IMR-90 (cell line): Measurements from ENCODE around the gene ZNF384. TPM values are rescaled to one million over a fixed set of nuclear protein-coding genes. Genes with fewer than 3 reads are reported as not detected.

Experiments
- ATAC-seq: fragments of 200-7000 bp; cut with Tn5 transposase; 2 replicates; pipeline ENCODE4 v1.9.1; 2020; ENCODE audit warnings: low read depth, mild to moderate bottlenecking, moderate library complexity
- BruUV-seq: library from RNA; stranded (reverse); fragments of 400-500 nt; replicated peaks from 2 replicates; lab custom pipeline; 2021; lab: Mats Ljungman, UMichigan
- CTCF ChIA-PET: fragments of 300-600 bp; formaldehyde crosslinking; extraction: SDS; loops from one replicate; lab custom pipeline; 2021; ENCODE audit warnings: antibody characterized with exemption; lab: Yijun Ruan, JAX
- POLR2A ChIA-PET: fragments of 300-600 bp; sonication (Branson Sonifier 250); formaldehyde crosslinking; loops from one replicate; lab custom pipeline; 2022; ENCODE audit warnings: antibody characterized with exemption; ENCODE audit not compliant: unreplicated experiment; lab: Charles Lee
- DNase-seq: peaks from one replicate; pipeline ENCODE4 v3.0.0; 2013
- H2AFZ ChIP-seq: replicated peaks from 2 replicates; pipeline ENCODE3; 2013; ENCODE audit warnings: low read length, mild to moderate bottlenecking; ENCODE audit not compliant: poor library complexity
- H2AK5ac ChIP-seq: 2 replicates; pipeline ENCODE4 v1.6.1; 2013; ENCODE audit warnings: low read depth, low read length, inconsistent platforms
- H2AK9ac ChIP-seq: replicated peaks from 2 replicates; pipeline ENCODE3; 2013; ENCODE audit warnings: mild to moderate bottlenecking, low read depth, low read length, moderate library complexity; ENCODE audit not compliant: poor library complexity
- H2BK120ac ChIP-seq: 2 replicates; pipeline ENCODE4 v1.6.1; 2013; ENCODE audit warnings: low read depth, low read length, inconsistent platforms
- H2BK15ac ChIP-seq: 3 replicates; pipeline ENCODE4 v1.6.1; 2013; ENCODE audit warnings: low read depth, low read length, inconsistent platforms
- H2BK20ac ChIP-seq: 2 replicates; pipeline ENCODE4 v1.6.1; 2013; ENCODE audit warnings: low read depth, mild to moderate bottlenecking, inconsistent platforms, low read length, moderate library complexity
- H2BK5ac ChIP-seq: 2 replicates; pipeline ENCODE4 v1.6.1; 2013; ENCODE audit warnings: mild to moderate bottlenecking, low read depth, low read length, inconsistent platforms; ENCODE audit not compliant: poor library complexity, severe bottlenecking
- H3K14ac ChIP-seq: replicated peaks from 2 replicates; pipeline ENCODE4 v1.6.1; 2013; ENCODE audit warnings: low read depth, low read length, inconsistent platforms
- H3K18ac ChIP-seq: 2 replicates; pipeline ENCODE4 v1.6.1; 2013; ENCODE audit warnings: low read depth, low read length, control low read depth
- H3K23ac ChIP-seq: 2 replicates; pipeline ENCODE4 v1.6.1; 2013; ENCODE audit warnings: low read depth, low read length, inconsistent platforms
- H3K27ac ChIP-seq: 2 replicates; pipeline ENCODE4 v1.5.1; 2013; ENCODE audit warnings: mild to moderate bottlenecking, control low read depth, low read length; ENCODE audit not compliant: insufficient read depth
- H3K27me3 ChIP-seq: 2 replicates; pipeline ENCODE4 v1.6.1; 2013; ENCODE audit warnings: low read length; ENCODE audit not compliant: control insufficient read depth, insufficient read depth
- H3K36me3 ChIP-seq: 2 replicates; pipeline ENCODE4 v1.6.1; 2013; ENCODE audit warnings: low read length, mixed read lengths; ENCODE audit not compliant: control insufficient read depth, insufficient read depth
- H3K4ac ChIP-seq: 2 replicates; pipeline ENCODE4 v1.6.1; 2013; ENCODE audit warnings: low read depth, low read length, inconsistent platforms
- H3K4me1 ChIP-seq: 2 replicates; pipeline ENCODE4 v1.6.1; 2013; ENCODE audit warnings: low read length, mixed read lengths; ENCODE audit not compliant: control insufficient read depth, insufficient read depth
- H3K4me2 ChIP-seq: 2 replicates; pipeline ENCODE4 v1.6.1; 2013; ENCODE audit warnings: low read depth, mild to moderate bottlenecking, control low read depth, low read length, moderate library complexity
- H3K4me3 ChIP-seq: 2 replicates; pipeline ENCODE4 v1.5.1; 2013; ENCODE audit warnings: low read depth, mild to moderate bottlenecking, control low read depth, low read length, moderate library complexity; ENCODE audit not compliant: insufficient read depth
- H3K56ac ChIP-seq: 2 replicates; pipeline ENCODE4 v1.6.1; 2013; ENCODE audit warnings: low read length, inconsistent platforms; ENCODE audit not compliant: insufficient read depth; ENCODE audit errors: extremely low read depth
- H3K79me1 ChIP-seq, 2 experiments: 2 replicates each; pipeline ENCODE4 v1.6.1; 2013; ENCODE audit warnings: low read length in 2 of 2, inconsistent platforms in 1 of 2, low read depth in 1 of 2
- H3K9ac ChIP-seq: 2 replicates; pipeline ENCODE4 v1.6.1; 2013; ENCODE audit warnings: low read depth, low read length, control low read depth
- H3K9me1 ChIP-seq: 2 replicates; pipeline ENCODE4 v1.6.1; 2013; ENCODE audit warnings: low read length, inconsistent platforms; ENCODE audit not compliant: insufficient read depth
- H3K9me3 ChIP-seq: 2 replicates; pipeline ENCODE4 v1.6.1; 2013; ENCODE audit warnings: low read length; ENCODE audit not compliant: control insufficient read depth, insufficient read depth
- H4K20me1 ChIP-seq: 2 replicates; pipeline ENCODE4 v1.6.1; 2013; ENCODE audit warnings: low read length, inconsistent platforms; ENCODE audit not compliant: insufficient read depth
- H4K5ac ChIP-seq: 2 replicates; pipeline ENCODE4 v1.6.1; 2013; ENCODE audit warnings: mild to moderate bottlenecking, low read depth, low read length, control low read depth
- H4K8ac ChIP-seq, 2 experiments: 2 replicates each; pipeline ENCODE4 v1.6.1; 2013; ENCODE audit warnings: low read depth in 2 of 2, low read length in 2 of 2, control low read depth in 1 of 2, inconsistent platforms in 1 of 2
- H4K91ac ChIP-seq: 2 replicates; pipeline ENCODE4 v1.6.1; 2013; ENCODE audit warnings: low read depth, low read length, inconsistent platforms; ENCODE audit not compliant: insufficient read depth
- BHLHE40 ChIP-seq: fragments of 150-350 bp; IDR thresholded peaks from 2 replicates; pipeline ENCODE4 v1.6.1; 2016; ENCODE audit warnings: mild to moderate bottlenecking, low read depth, low read length
- CEBPB ChIP-seq: IDR thresholded peaks from 2 replicates; pipeline ENCODE4 v1.6.1; 2012; ENCODE audit warnings: low read depth, low read length, improper control_type of control experiment
- CHD1 ChIP-seq: IDR thresholded peaks from 2 replicates; pipeline ENCODE4 v1.6.1; 2012; ENCODE audit warnings: low read depth, low read length, improper control_type of control experiment
- FOS ChIP-seq: fragments of 150-350 bp; IDR thresholded peaks from 2 replicates; pipeline ENCODE4 v1.6.1; 2016; ENCODE audit warnings: low read depth, low read length
- MAFK ChIP-seq: IDR thresholded peaks from 2 replicates; pipeline ENCODE4 v1.6.1; 2012; ENCODE audit warnings: low read depth, low read length, improper control_type of control experiment
- MAZ ChIP-seq: IDR thresholded peaks from 2 replicates; pipeline ENCODE4 v1.6.1; 2012; ENCODE audit warnings: low read depth, mild to moderate bottlenecking, low read length, improper control_type of control experiment, moderate library complexity, borderline replicate concordance
- MXI1 ChIP-seq: IDR thresholded peaks from 2 replicates; pipeline ENCODE4 v1.6.1; 2012; ENCODE audit warnings: low read depth, mild to moderate bottlenecking, low read length, moderate library complexity, borderline replicate concordance
- NFE2L2 ChIP-seq: fragments of 150-350 bp; IDR thresholded peaks from 2 replicates; pipeline ENCODE4 v1.6.1; 2016; ENCODE audit warnings: low read depth, mild to moderate bottlenecking, low read length
- POLR2A ChIP-seq: IDR thresholded peaks from 2 replicates; pipeline ENCODE4 v1.6.1; 2012; ENCODE audit warnings: mild to moderate bottlenecking, low read depth, low read length
- RAD21 ChIP-seq: IDR thresholded peaks from 2 replicates; pipeline ENCODE4 v1.6.1; 2012; ENCODE audit warnings: low read length, improper control_type of control experiment
- RCOR1 ChIP-seq: IDR thresholded peaks from 2 replicates; pipeline ENCODE4 v1.6.1; 2012; ENCODE audit warnings: mild to moderate bottlenecking, low read length, improper control_type of control experiment; ENCODE audit not compliant: insufficient replicate concordance
- RFX5 ChIP-seq: IDR thresholded peaks from 2 replicates; pipeline ENCODE4 v1.8.0; 2012; ENCODE audit warnings: low read depth, mild to moderate bottlenecking, low read length, moderate library complexity
- SMC3 ChIP-seq: fragments of 150-350 bp; IDR thresholded peaks from 2 replicates; pipeline ENCODE4 v1.6.1; 2016; ENCODE audit warnings: low read depth, mild to moderate bottlenecking, antibody characterized with exemption, low read length, moderate library complexity
- WGBS, 2 experiments: methylation state at CpG; one replicate each; pipeline versions ENCODE4 v1.1.5 to v1.1.7; 2013; ENCODE audit warnings: missing lambda C conversion rate in 2 of 2; ENCODE audit not compliant: insufficient read length in 1 of 2; ENCODE audit errors: extremely low coverage in 2 of 2; 5-methylcytosine and 5-hydroxymethylcytosine counted together
- dilution Hi-C: fragments of 300-500 bp; cut with HindIII; formaldehyde crosslinking; loops from one replicate; pipeline ENCODE4 v1.14.3; 2018; ENCODE audit warnings: low sequenced_read_pairs; ENCODE audit not compliant: unreplicated experiment
- in situ Hi-C: fragments of 300-500 bp; cut with MboI; formaldehyde crosslinking; loops from 3 replicates; pipeline ENCODE4 v1.14.3; 2019; ENCODE audit warnings: low sequenced_read_pairs, inconsistent platforms, mixed read lengths
- intact Hi-C: fragments of 100-400 bp; cut with micrococcal nuclease; formaldehyde crosslinking; loops from 2 replicates; pipeline ENCODE4 v1.10.0; 2022
- polyA plus RNA-seq, 3 experiments: library from polyadenylated mRNA; depleted of rRNA; stranded (reverse); fragments of >200 nt; gene quantifications; 2 replicates each; pipeline ENCODE4 v1.2.3, GENCODE V29; 2012; ENCODE audit warnings: low replicate concordance in 1 of 3
- total RNA-seq: library from RNA; depleted of rRNA; stranded (reverse); fragments of >200 nt; gene quantifications from 2 replicates; pipeline ENCODE4 v1.2.3, GENCODE V29; 2012
- TF ChIP-seq, protein P1 (sequence below): conservative IDR thresholded peaks from 2 replicates; pipeline ENCODE4 v1.5.1; 2012; ENCODE audit warnings: mild to moderate bottlenecking, low read depth, low read length, improper control_type of control experiment
- TF ChIP-seq, protein P2 (sequence below): fragments of 150-350 bp; IDR thresholded peaks from 2 replicates; pipeline ENCODE4 v1.6.1; 2017; ENCODE audit warnings: mild to moderate bottlenecking, antibody characterized with exemption, low read length, low read depth
- TF ChIP-seq, protein P3 (sequence below): fragments of 150-350 bp; IDR thresholded peaks from 2 replicates; pipeline ENCODE4 v1.6.1; 2016; ENCODE audit warnings: low read depth, mild to moderate bottlenecking, low read length, moderate library complexity, borderline replicate concordance

The ZNF384 gene
- total and polyA plus RNA-seq, 2 of the 4 experiments (the other 2 are of a cell fraction): 16.3 to 55.6 TPM

DNA sequence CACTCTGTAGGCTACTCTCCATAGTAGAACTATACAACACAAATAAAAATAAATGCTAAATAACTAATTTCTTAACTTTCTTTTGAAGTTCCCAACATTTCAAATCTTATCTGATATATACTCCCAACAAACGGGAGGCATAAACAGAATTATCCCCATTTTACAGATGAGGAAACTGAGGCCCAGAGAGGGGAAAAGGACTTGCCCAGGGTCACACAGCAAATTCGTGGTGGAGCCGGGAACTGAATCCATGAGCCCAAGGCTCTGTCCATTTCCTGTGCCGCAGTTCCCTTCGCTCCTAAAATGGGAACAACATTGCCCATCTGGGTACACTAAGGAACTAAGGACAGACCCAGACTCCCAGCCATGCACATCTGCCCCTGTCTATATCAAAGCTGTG lies 12.2 kb downstream of the ZNF384 start:
- ATAC-seq (no peak), DNase-seq (no peak)
- no peak overlapping the region for H2AK5ac ChIP-seq
- no peak overlapping the region for H4K5ac ChIP-seq
- H2BK5ac ChIP-seq: no peak overlapping the region
- peaks cover 34 to 56% of the 10 kb centered on the region in 2 experiments for H3K79me1 ChIP-seq
- H3K36me3 ChIP-seq: peaks cover 59% of the 10 kb centered on the region
- WGBS, 2 experiments: no CpG with 5 or more reads among the region's 5 CpGs
- peaks cover 19% of the 10 kb centered on the region; the same call in 1 of the 2 replicates for H4K20me1 ChIP-seq
- ChIA-PET POLR2A (no interaction called here), CTCF (no interaction called here)
- dilution Hi-C loops (no loop called here), intact Hi-C loops (no loop called here), in situ Hi-C loops (no loop called here)
- no peak overlapping the region for H3K4ac ChIP-seq
- no peak overlapping the region for H3K27ac ChIP-seq
- no peak overlapping the region for H3K9ac ChIP-seq
- no peak overlapping the region for H4K91ac ChIP-seq
- H3K4me3 ChIP-seq: no peak overlapping the region
- no peaks in the 10 kb centered on the region for H3K9me1 ChIP-seq
- H3K4me2 ChIP-seq: no peak overlapping the region
- no peaks in the 10 kb centered on the region for H3K4me1 ChIP-seq
- no peak overlapping the region for H3K14ac ChIP-seq
- H2BK20ac ChIP-seq: no peak overlapping the region
- no peak for TF ChIP-seq POLR2A
- TF ChIP-seq MAZ: no peak
- no peak for TF ChIP-seq RCOR1
- no peak for TF ChIP-seq CHD1
- no peak for TF ChIP-seq RFX5
- TF ChIP-seq BHLHE40: no peak
- TF ChIP-seq, protein P1, sequence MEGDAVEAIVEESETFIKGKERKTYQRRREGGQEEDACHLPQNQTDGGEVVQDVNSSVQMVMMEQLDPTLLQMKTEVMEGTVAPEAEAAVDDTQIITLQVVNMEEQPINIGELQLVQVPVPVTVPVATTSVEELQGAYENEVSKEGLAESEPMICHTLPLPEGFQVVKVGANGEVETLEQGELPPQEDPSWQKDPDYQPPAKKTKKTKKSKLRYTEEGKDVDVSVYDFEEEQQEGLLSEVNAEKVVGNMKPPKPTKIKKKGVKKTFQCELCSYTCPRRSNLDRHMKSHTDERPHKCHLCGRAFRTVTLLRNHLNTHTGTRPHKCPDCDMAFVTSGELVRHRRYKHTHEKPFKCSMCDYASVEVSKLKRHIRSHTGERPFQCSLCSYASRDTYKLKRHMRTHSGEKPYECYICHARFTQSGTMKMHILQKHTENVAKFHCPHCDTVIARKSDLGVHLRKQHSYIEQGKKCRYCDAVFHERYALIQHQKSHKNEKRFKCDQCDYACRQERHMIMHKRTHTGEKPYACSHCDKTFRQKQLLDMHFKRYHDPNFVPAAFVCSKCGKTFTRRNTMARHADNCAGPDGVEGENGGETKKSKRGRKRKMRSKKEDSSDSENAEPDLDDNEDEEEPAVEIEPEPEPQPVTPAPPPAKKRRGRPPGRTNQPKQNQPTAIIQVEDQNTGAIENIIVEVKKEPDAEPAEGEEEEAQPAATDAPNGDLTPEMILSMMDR: no peak
- TF ChIP-seq, protein P2, sequence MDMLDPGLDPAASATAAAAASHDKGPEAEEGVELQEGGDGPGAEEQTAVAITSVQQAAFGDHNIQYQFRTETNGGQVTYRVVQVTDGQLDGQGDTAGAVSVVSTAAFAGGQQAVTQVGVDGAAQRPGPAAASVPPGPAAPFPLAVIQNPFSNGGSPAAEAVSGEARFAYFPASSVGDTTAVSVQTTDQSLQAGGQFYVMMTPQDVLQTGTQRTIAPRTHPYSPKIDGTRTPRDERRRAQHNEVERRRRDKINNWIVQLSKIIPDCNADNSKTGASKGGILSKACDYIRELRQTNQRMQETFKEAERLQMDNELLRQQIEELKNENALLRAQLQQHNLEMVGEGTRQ: no peak
- TF ChIP-seq, protein P3, sequence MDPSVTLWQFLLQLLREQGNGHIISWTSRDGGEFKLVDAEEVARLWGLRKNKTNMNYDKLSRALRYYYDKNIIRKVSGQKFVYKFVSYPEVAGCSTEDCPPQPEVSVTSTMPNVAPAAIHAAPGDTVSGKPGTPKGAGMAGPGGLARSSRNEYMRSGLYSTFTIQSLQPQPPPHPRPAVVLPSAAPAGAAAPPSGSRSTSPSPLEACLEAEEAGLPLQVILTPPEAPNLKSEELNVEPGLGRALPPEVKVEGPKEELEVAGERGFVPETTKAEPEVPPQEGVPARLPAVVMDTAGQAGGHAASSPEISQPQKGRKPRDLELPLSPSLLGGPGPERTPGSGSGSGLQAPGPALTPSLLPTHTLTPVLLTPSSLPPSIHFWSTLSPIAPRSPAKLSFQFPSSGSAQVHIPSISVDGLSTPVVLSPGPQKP: no peak
- no peak for TF ChIP-seq CEBPB
- no peak for TF ChIP-seq MXI1
- no peak for TF ChIP-seq RAD21
- no peak for TF ChIP-seq SMC3
- no peak for TF ChIP-seq MAFK
- no peak for TF ChIP-seq NFE2L2
- no peak for TF ChIP-seq FOS
- H3K56ac ChIP-seq: no peak overlapping the region
- peak overlapping the region; percentile 56 for H2AK9ac ChIP-seq
- no peak overlapping the region for H4K8ac ChIP-seq
- no peaks in the 10 kb centered on the region for H3K27me3 ChIP-seq
- H2BK120ac ChIP-seq: no peak overlapping the region
- H3K9me3 ChIP-seq: no peaks in the 10 kb centered on the region
- no peak overlapping the region for H3K23ac ChIP-seq
- no peak overlapping the region for H2BK15ac ChIP-seq
- H2AFZ ChIP-seq: no peak overlapping the region
- BruUV-seq: no TSS peak
- H3K18ac ChIP-seq: no peak overlapping the region
